Esophagus squamous epithelium (tissue), 4 donors: ENCODE data around the gene DNALI1.

Experiments used
- POLR2A ChIP-seq, 4 donors: fragments of 450-650 bp; IDR thresholded peaks; one replicate each; pipeline ENCODE4 v1.6.1; 2017; ENCODE audit warnings: antibody characterized with exemption in 4 of 4, mild to moderate bottlenecking in 4 of 4, moderate library complexity in 3 of 4
- TF ChIP-seq, protein P1 (sequence below), 6 experiments: fragments of 450-650 bp in 4 of 6; fragments of 200-600 bp in 2 of 6; sonication (generic) in 2 of 6; IDR thresholded peaks; one replicate each; pipeline ENCODE4 v1.5.1; 2016 to 2019; ENCODE audit warnings: antibody characterized with exemption in 6 of 6, mild to moderate bottlenecking in 4 of 6, moderate library complexity in 4 of 6

DNA sequence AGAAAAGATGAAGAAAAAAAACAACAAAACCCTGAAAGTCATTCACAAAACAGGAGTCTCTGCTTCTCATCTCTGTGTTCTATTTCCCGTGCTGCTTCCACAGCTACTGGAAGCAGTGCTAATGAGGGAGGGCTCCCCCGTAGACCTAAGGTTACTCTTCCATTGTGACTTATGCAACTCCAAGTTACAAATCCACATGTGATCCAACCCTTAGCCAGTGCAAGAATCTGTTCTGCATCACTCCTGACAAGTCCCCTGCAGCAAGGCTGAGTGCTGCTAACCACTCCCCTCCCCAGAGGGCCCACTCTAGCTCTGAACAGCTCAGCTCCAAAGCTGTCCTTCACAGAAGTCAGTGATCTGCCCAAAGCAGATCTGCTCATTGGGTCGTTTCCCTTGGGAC lies 10.3 kb downstream of the DNALI1 start:
- TF ChIP-seq, protein P1, sequence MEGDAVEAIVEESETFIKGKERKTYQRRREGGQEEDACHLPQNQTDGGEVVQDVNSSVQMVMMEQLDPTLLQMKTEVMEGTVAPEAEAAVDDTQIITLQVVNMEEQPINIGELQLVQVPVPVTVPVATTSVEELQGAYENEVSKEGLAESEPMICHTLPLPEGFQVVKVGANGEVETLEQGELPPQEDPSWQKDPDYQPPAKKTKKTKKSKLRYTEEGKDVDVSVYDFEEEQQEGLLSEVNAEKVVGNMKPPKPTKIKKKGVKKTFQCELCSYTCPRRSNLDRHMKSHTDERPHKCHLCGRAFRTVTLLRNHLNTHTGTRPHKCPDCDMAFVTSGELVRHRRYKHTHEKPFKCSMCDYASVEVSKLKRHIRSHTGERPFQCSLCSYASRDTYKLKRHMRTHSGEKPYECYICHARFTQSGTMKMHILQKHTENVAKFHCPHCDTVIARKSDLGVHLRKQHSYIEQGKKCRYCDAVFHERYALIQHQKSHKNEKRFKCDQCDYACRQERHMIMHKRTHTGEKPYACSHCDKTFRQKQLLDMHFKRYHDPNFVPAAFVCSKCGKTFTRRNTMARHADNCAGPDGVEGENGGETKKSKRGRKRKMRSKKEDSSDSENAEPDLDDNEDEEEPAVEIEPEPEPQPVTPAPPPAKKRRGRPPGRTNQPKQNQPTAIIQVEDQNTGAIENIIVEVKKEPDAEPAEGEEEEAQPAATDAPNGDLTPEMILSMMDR (IDR thresholded peaks at IDR 0.05), result no peak
- no peak for TF ChIP-seq POLR2A (IDR thresholded peaks at IDR 0.05)
